ENCODE measurements around the gene ESRRA.
A peak's percentile ranks its signal among the peaks of the same experiment; 100 is the strongest.

Gene ESRRA

DNA sequence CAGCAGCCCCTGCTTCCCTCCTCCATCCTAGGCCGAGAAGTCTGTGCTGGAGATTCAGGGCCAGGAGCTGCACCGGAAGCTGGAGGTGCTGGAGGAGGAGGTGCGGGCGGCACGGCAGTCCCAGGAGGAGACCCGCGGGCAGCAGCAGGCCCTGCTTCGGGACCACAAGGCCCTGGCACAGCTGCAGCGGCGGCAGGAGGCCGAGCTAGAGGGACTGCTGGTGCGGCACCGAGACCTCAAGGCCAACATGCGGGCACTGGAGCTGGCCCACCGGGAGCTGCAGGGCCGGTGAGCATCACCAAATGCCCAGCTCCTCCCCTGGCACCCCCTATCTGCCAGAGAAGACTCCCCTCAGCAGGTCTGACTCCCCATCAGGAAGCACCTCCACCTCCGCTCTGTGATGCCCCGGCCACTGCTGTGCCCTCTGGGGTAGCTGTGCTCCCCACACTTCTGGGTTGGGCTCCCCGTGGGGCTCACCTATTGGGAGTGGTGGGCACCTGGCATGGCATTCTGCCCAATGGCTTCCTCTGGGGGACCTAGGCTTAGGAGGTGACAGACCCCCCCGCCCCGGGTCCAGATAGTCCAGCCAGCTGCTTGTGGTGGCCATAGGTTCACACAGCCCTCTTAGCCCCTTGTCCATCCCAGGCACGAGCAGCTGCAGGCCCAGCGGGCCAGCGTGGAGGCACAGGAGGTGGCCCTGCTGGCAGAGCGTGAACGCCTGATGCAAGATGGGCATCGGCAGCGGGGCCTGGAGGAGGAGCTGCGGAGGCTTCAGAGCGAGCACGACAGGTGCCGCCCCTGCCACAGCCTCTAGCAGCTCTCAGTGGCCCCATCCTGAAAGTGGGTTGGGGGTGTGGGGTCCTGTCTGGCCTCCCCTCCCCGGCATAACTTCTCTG is 47.0 kb downstream of the ESRRA start:
- DNase-seq (ENCODE audit: low read depth) = no peak

GRCh38 chr11:64352995-64353714 is 47.8 kb downstream of the ESRRA start:
- no peak for DNase-seq (ENCODE audit: low read depth)

GRCh38 chr11:64353715-64354506 is 48.6 kb downstream of the ESRRA start:
- DNase-seq (ENCODE audit: low read depth) = no peak

- peak; percentile 71 for DNase-seq (ENCODE audit: low read depth)
Measured at GRCh38 chr11:64355078-64355940, 50.0 kb downstream of the ESRRA start.

- no peak for DNase-seq (ENCODE audit: low read depth)
Measured at GRCh38 chr11:64356498-64357411, 51.4 kb downstream of the ESRRA start.

GRCh38 chr11:64357446-64357845 is 52.1 kb downstream of the ESRRA start:
- no peak for DNase-seq (ENCODE audit: low read depth)

DNA sequence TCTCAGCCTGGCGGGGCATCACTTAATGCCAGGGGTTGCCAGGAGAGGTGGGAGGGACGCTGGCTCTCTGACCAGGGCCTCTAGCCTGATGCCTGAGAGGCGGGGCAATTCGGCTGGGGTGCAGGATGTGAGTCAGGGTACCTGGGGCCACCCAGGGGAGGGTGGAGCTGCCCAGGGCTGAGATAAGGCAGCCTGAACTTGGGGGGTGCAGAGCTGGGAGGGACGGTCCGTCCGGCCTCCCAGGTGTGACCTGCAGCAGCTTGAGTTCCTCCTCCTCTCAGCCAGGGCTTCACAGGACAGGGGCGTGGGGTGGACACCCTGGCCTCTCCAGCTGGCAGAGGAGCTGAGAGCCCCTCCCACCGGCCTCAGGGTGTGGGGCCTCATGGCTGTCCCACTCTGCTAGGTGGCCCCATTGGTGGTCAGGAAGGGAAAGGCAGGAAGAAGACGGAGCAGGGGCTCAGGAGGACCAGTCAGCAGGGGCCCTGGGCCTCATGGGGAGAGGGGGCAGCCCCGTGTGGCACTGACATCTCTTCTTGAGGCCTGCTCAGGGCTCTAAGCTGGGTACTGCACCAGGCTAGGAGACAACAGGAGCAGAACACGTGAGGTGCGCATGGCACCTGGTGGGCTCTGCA is 52.7 kb downstream of the ESRRA start:
- no peak for DNase-seq (ENCODE audit: low read depth)

- no peak for DNase-seq (ENCODE audit: low read depth)
Measured at GRCh38 chr11:64358536-64358906, 53.2 kb downstream of the ESRRA start.

- DNase-seq (ENCODE audit: low read depth) = no peak
Measured at GRCh38 chr11:64358907-64359711, 53.8 kb downstream of the ESRRA start, which contains the start of gene RPS6KA4. TSS of gene RPS6KA4 (plus strand) at chr11:64359162. CDS start at chr11:64359236, 74 bp downstream.

- no peak for DNase-seq (ENCODE audit: low read depth)
Measured at GRCh38 chr11:64359712-64360445, 54.6 kb downstream of the ESRRA start.

DNA sequence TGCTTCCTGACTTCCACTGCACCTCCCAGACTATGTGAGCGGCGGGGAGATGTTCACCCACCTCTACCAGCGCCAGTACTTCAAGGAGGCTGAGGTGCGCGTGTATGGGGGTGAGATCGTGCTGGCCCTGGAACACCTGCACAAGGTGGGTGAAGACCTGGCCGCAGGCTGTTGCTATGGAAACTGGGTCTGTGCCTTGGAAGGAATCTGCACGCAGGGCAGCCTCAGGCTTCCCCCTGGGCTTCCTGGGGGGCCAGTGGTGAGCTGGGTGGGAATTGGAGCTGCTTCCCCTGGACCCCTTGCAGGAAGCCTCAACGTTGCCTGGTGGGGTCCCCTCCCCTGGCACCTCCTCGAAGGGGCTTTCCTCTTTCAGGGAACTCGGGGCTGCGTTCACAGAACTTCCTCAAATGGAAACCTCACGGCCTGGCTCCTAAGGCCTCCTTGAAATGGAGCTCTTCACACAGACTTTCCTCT is 55.2 kb downstream of the ESRRA start:
- DNase-seq (ENCODE audit: low read depth) = no peak

GRCh38 chr11:64361659-64362058 is 56.3 kb downstream of the ESRRA start:
- no peak for DNase-seq (ENCODE audit: low read depth)

DNA sequence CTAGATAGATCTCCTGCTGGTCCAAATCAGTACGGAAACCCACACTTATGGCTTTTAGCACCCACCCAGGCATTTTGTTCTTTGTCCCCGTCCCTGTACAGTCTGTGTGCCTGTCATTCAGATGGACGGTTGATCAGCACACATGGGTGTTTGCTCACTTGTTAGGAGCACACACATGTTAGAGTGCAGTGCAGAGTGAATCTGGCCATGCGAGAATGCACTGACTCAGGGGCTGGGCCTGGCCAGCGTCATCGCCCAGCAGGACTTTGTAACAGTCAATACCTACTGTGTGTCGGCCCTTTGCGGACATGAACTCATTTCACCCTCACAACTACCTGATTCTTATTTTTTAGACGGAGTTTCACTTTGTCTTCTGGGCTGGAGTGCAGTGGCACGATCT is 57.0 kb downstream of the ESRRA start:
- no peak for DNase-seq (ENCODE audit: low read depth)

DNA sequence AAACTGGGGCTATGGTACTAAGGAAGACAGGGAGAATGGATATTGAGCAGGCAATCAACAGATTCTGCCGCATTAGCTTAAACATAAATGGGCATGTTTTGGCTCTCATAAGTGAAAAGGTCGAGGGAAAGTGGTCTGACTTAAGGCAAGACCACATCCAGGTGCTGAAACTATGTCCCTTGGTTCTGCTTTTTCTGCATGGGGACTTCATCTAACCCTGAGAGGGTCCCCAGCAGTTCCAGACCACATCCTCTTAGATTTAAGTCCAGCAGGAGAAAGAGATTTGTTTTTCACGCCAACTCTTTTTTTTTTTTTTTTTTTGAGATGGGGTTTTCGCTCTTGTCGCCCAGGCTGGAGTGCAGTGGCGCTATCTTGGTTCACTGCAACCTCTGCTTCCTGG is 59.1 kb downstream of the ESRRA start:
- no peak for DNase-seq (ENCODE audit: low read depth)

DNA sequence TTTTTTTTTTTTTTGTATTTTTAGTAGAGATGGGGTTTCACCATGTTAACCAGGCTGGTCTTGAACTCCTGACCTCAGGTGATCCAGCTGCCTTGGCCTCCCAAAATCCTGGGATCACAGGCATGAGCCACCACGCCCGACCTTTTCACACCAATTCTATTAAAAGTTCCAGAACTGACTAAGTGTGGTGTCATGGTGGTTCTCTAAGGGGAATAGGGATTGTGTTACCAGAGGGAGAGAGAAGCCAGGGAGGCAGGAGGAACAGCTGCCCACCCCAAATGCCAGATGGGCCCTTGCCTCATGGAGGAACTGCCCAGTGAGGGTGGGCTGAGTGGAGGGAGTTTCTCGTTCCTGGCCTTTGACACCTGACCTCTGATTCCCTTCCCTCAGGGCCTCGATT is 59.6 kb downstream of the ESRRA start:
- DNase-seq (ENCODE audit: low read depth) = no peak
